GM18867 (cell line): ENCODE data around the gene BIRC6.
"Not testable (repeated sequence)": the region's sequence is repeated elsewhere in the genome, so short reads cannot be mapped to it uniquely, and the experiment has no call there.

Experiments
- ATAC-seq: cut with Tn5 transposase; IDR thresholded peaks from one replicate; pipeline ENCODE4 v1.9.1; 2021; ENCODE audit warnings: mild to moderate bottlenecking, moderate library complexity; ENCODE audit not compliant: unreplicated experiment

Gene BIRC6

DNA sequence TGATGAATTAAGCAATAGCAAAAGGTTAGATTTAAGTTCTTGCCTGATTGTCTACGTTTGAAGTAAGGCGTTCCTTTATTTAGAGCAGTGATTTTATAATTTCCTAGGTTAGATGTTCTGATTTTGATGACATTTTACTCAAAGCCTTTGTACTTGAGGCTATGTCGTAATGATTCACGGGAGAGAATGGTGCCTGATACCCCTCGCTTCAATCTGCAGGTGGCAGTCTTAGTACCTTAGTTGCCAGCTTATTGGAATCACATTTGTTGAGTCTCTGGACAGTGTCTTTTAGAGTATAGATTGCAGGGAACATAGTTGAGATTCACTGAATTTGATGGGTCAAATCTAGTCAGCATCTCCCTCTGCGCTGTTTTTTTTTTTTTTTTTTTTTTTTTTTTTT is 89.5 kb downstream of the BIRC6 start:
- ATAC-seq: no peak

DNA sequence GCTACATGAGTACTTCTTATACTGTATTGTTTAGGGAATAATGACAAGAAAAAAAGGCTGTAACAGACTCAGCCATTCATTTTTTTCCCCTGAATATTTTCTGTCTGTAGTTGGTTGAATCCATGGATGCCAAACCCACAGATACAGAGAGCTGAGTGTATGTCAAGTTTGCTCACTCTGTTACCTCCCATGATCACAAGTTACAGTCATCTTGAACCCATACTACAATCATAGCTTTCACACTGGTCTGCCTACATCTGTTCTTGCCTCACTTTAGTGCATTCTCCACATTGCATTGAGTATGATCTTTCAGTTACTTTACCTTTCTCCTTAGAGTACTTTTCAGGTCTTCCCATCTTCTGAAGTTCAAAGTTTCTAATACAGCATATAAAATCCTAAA is 94.0 kb downstream of the BIRC6 start:
- ATAC-seq: no peak

DNA sequence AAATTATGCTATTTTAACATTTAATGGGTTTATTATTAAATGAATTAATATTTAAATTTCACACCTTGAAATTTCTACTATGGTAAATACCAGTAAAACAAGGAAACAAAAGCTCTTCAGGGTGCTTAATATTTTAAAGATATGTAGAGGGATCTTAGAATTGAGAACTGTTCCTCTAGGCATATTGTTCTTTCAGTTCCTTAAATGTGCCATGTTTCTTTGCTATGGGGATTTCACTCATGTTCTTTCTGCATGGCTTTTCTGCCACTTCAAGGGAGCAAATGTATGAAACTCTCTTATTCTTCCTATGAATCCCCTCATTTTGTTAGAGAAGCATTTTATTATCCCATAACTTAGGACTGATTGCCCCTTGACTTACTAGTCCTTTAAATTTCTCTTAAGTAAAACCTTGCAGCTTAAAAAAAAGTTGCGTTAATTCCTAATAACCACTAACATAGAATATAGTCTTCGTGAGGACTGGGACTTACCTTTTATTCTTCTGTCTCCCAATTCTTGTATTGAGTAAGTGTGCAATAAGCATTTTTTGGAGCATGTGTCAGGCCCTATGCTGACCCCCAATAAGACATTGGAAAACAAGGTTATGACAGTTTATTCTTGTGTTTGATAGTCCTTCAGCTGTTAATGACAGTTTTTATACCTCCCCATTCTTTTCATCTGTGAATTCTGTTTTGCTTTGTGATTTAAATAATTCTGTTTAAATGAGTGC is 95.7 kb downstream of the BIRC6 start:
- no peak for ATAC-seq

DNA sequence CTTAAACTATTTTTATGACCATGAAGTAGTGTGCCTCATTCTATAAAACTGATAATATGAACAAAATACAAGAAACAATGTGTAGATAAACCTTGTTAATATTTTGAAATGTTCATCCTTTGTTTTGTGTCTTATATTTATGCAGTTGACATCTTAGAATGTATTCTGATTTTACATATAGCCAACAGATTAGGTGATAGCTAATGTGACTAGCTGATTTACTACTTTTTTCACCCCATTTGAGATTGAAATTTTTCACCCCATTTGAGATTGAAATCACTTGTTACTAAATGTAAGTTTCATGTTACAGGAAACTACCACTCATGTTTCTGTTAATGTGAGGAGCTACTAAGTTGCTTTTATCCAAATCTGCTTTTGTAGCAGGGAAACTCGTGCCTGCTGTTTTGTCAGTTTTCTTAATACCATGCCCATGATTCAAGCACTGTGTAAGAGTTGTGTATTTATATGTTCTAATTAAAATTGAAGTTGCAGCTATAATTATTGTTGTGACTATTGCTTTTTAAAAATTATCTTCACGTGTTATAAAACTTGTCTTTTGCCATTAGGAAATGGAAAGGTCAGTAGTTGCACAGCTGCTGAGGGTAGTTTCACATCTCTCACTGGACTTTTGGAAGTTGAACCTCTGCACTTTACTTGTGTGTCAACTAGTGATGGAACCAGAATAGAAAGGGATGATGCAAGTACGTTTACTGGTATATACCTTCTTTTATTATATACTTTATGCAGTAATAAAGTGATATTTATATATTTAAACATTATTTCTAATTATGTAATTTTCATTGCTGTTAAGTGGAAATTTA is 96.6 kb downstream of the BIRC6 start:
- ATAC-seq: no peak

DNA sequence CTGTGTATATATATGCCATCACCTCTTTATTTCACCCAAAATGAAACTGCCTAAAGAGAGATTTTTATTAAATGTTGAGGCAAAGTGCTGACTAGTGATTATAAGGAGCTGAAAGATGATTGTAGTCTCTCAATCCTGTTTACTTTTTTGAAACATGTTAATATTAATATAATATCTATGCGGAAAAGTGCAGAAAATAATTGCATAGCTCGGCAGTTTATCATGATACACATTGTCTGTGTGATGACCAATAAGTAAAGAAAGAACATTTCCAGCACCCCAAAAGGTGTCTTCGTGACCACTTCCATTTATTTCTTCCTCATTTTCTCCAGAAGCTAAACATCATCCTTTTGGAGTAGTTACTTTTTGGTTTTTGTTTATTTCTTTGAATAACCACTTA is 99.0 kb downstream of the BIRC6 start:
- no peak for ATAC-seq

DNA sequence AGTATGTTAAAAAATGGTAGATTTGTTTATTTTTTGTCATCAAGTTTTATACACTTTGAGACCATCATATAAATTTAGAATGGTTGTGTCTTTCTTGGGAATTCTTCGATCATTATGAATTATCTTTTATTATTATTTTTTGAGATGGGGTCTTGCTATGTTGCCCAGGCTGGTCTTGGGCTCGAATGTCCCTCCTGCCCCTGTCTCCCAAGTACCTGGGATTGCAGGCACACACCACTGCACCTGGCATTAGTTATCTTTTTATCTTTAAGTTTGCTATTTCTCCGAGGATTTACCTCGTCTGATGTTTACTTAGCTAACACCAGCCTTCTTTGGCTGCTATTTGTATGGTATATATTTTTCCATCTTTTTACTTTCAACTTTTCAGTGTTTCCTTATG is 100.0 kb downstream of the BIRC6 start:
- ATAC-seq: no peak

DNA sequence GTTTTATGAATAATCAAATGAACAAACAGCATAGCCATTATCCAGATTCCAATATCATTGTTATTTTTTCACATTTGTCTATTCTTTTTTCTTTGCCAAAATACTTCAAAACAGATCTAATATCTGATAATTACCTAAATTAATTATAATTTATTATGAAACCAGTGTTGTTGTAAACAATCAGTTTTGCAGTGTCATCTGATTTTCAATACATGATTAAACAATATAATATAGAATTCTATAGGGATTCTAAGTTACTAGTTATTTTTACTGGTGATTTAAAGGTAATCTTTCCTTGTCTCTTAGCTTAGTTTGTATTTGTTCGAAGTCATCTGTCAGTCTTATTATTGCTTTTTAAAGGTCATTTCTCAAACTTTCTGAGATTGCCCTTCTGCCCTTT is 101.0 kb downstream of the BIRC6 start:
- no peak for ATAC-seq

DNA sequence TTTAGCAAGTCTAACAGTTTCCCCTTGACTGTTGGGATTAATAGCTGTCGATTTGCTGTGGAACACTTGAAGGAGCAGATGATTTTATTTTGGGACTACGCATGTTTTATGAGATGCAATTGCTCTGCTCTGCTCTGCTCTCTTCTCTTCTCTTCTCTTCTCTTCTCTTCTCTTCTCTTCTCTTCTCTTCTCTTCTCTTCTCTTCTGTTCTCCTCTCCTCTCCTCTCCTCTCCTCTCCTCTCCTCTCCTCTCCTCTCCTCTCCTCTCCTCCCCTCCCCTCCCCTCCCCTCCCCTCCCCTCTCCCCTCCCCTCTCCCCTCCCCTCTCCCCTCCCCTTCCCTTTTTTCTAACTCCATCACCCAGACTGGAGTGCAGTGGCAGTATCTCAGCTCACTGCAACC is 104.0 kb downstream of the BIRC6 start:
- ATAC-seq: not testable (repeated sequence)

DNA sequence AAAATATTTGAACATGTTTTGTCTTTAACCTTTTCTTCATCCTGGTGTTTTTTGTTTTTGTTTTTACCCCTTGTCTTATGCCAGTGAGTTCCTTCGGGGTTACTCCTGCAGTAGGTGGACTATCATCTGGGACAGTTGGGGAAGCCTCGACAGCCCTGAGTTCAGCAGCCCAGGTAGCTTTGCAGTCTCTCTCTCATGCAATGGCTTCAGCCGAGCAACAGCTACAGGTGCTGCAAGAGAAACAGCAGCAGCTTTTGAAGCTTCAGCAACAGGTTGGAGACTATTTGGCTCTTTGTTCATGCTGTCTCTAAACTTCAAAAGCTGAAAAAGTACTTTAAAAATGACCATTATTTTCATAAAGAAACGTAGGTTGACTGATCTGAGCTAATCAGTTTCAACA is 106.3 kb downstream of the BIRC6 start:
- no peak for ATAC-seq

DNA sequence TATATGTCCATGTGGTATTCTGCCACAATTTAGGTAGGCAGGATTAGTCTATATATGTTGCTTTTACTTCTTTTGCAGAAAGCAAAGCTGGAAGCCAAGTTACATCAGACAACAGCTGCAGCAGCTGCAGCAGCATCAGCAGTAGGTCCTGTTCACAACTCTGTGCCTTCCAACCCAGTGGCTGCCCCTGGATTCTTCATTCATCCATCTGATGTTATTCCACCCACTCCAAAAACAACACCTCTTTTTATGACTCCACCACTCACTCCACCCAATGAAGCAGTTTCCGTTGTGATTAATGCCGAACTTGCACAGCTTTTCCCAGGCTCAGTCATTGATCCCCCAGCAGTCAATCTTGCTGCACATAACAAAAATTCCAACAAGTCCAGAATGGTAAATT is 107.6 kb downstream of the BIRC6 start:
- no peak for ATAC-seq

DNA sequence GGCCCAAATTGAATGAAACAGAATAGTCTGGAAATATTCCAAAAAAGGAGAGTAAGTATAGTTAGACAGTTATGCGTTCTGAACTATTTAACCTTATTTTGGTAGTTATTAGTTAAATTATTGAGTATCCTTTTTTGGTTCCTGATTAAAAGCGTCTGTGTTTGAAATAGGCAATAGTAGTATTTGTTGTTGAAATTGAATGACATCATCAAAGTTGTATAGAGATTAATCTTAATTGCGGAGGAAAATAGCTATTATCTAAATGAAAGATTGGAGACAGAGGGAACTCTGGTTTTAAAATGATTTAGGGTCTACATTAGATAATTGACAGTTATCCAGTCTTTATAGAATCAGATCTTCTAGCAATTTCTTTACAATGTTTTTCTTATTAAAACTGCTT is 115.8 kb downstream of the BIRC6 start:
- no peak for ATAC-seq

DNA sequence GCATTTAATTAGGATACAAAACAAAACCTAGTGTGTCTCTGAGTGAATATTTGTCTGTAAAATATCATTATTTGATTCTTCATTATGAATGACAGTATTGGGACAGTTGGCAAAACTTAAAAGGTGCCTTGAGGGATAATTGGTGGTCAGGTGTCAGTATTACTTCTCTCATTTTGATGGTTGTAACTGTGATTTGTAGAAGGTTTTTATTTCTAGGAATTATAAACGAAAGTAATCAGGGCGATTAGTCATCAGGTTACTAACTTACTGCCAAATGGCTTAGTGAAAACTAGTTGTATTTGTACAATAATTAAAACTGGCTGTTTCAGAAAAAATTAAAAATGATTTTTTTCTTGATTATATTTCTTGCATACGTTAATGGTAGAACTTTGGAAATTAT is 117.6 kb downstream of the BIRC6 start:
- no peak for ATAC-seq

DNA sequence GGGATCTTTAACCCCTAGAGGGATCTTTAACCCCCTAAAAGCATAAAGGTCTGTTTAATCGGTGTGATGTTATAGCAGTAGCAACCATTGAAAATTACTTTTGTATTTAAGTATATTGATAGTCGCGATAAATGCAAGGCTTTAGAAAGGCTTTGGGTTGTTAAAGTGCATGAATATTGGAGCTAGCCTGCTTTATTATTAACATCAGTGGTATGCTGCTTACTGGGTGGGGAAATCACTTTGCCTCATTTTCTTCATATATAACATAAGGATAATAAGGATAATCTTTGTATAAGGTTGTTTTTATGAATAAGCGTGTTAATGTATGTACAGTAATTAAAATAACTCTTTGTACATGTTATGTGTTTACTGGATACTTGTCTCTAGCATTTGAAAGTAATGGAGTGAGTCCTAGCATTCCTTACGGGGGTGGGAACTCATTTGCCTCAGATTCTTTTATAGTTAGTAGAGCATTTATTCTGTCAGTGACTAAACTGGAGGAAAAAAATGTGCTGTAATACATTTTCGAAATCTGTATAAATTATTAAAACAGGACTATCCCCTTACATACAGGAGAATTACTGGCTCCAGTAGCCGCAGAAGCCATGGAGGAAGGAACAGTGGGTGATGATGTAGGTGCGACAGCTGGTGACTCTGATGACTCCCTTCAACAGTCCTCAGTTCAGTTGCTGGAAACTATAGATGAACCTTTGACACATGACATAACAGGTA is 122.2 kb downstream of the BIRC6 start:
- ATAC-seq: no peak

DNA sequence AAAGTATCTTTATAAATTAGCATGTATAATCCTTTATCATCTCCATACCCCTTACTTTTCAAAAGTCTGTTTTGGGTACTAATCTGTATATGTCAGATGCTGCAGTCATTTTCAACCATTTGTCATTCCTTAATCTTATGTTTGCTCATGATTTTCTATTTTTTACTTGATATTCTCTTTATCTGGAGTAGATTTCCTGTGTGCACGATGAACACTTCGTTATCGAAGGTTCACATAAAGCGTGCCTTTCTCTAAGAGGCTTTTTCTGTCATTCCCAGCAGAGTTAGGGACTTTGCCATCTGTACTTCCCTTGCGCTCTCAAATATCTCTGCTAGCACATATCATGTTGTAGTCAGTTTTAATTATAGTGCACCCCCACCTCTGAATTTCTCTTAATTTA is 123.2 kb downstream of the BIRC6 start:
- ATAC-seq: no peak

DNA sequence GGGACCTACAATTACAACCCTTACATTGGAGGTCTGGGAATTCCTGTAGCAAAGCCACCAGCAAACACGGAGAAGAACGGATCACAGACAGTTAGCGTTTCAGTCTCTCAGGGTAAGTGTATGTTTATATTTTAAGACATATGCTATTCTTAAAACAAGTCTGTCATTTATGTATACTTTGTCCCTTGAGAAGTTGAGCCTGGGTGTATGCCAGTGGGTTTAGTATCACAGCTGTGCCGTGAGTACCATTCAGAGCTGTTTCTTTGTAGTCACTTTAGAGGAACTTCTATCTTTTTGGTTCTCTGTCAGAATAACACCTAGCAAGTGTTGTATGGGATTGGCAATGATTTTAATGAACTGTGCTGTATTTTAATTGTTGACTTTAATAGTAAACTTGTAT is 125.6 kb downstream of the BIRC6 start:
- no peak for ATAC-seq

DNA sequence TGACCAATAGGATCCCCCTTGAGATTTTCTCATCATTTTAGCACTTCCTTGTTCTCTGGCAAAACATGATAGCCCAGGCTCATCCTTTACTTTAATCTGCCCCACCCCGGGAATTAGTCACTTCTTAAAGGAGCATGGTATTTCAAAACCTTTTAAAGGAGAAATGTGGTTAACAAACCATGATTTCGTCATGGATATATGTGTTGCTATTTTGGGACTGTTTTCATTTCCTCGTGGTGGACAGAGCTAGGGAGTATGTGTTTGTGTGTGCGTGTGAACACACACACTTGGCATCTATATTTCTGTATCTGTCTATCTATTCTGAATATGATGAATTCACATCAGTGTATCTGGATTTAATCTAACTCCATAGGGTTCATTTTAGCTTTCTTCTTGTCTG is 128.1 kb downstream of the BIRC6 start:
- no peak for ATAC-seq

DNA sequence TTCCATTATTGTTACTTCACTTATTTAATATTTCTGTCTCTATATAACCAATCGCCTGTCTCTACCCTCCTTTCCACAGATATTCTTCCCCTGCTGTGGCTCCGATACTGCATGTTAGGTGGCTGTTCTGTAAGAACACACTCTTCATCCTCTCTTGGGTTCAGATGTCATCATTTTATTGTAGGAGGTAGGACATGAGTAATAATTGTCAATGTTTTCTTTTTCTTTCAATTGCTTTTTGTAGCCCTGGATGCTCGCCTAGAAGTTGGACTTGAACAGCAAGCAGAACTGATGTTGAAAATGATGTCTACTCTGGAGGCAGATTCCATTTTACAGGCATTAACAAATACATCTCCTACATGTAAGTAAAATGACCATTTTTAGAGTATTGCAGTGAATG is 128.6 kb downstream of the BIRC6 start:
- no peak for ATAC-seq

DNA sequence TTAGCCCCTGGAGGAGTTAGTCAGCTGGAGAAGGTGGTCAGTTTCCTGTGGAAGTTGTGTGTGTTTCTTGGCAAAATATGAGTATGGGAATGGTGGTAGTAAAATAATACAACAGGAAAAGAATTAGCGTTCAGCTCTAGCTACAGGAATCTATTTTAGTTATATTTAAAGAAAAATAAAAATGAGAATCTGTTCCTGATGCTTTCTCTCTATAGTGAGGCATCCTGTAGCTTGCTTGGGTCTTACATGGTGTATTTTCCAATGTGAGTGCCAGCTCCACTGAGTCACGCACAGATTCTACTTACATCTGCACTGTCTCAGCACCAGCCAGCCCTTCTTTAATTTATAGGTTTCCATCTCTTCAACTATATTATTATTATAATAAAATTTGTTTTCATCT is 132.2 kb downstream of the BIRC6 start:
- no peak for ATAC-seq

DNA sequence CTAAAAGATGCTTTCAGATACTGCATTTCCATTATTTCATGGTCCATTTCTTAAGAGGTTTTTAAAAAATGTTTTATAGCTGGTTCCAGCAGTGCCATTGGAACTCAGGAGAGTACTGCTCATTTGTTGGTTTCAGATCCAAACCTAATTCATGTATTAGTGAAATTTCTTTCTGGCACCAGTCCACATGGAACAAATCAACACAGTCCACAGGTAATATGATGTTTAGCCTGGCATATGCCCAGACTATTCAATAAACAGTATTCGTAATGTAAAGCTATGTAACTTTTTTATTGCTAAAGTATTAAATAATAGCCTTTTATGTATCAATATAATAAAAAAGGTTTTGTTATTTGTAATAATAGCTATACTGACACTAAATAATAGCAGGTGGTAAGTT is 134.5 kb downstream of the BIRC6 start:
- no peak for ATAC-seq

DNA sequence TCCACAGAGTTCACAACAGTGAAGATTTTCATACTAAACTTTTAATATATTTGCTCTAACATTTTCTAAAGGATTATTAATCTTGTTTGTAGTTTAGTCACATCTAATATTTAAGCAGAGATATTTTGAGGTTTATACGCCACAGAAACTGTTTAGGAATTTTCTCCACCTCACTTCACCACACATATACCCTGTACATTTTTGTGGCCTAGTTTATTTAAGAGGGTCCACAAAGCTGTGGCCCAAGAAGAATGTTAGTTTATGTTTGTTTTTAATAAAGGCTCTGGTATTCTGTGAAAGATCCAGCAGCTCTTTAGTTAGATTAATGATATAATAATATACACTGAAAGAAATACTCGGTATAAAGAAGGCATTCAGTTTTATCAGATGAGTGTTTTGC is 138.3 kb downstream of the BIRC6 start:
- ATAC-seq: no peak

DNA sequence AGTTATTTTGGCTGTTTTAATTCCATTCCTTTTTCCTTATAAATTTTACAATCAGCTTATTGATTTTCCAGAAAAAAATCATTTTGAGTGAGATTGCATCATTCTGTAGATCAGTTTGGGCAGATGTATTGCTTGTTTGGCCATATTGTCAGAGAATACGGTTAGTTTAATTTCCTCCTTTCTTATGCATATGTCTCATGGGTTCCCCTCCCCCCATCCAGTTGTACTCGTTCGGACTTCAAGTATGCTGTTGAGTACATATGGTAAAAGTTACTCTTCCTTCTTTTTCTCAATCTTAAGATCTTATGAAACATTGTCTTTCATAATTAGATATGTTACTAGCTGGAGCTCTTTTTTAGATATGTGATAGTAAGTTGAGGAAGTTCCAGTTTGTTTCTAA is 139.8 kb downstream of the BIRC6 start:
- no peak for ATAC-seq

DNA sequence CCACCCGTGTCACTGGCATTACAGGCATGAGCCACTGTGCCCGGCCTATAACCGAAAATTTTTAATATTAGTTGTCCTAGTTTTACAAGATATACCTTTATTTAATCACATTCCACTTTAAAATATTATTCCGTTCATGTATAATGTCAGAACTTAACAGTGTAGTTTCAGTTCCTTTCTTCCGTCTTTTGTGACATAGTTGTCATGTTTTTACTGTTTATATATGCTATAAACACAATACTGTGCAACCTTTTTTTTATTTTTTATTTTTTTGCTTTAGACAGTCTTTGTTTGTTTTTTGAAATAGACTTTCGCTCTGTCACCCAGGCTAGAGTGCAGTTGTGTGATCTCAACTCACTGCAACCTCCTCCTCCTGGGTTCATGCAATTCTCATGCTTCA is 141.5 kb downstream of the BIRC6 start:
- ATAC-seq: no peak
